DMS79 (cell line): ENCODE measurements around the gene MAP7.

Experiments used
- DNase-seq: peaks from one replicate; lab custom pipeline; 2025; lab: John Stamatoyannopoulos, UW

The MAP7 gene

DNA sequence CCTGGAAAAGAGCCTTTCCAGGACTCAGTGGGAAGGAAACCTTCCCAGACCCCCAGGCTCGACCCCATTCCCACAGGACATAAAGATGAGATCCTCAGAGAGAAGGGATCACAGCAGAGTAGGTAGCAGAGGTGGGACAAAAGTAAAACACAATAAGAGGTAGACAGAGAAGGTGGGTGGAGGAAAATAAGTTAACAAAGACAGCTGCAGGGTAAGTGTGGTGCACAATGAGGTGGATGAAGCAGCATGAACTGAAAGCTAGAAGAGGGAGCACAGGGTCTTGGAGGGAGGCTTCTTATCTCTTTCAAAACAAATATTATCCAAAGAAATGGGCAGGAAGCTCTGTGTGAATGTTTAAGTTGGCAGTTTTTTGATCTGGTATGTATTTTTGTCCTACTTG lies 14.0 kb upstream of the MAP7 start:
- no peak for DNase-seq

DNA sequence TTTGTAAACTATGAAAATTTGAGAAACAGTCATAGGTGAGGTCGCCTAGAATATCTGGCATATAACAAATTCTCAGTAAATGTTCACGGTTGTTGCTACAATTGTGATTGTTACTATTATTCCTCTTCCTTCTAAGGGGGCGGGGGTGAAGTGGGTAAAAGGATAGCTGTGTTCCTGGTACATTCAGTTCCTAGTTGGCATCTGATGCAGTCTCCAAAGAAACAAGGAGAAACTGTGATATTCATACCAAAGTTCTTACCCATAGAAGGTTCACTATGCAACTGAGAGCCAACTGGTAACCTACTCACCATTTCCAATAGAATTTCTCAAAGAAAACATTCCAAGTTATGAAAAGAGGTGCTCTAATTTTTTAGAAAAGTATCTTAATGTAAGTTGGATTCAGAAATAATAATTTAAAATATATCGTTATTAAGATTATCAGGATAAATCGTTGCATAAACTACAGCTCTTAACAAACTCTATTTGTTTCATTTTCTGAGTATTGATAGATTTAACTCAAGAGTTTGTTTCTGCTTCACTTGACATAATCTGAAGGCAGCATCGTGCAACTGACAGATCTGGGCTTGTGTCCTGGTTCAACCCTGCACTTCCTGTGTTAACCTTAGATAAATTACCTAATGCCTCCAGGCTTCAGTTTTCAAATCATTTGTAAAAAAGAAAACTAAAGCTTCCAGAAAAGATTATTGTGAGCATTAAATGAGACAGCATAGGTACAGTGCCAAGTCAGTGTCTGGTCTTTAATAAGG lies 13.3 kb upstream of the MAP7 start:
- no peak for DNase-seq

DNA sequence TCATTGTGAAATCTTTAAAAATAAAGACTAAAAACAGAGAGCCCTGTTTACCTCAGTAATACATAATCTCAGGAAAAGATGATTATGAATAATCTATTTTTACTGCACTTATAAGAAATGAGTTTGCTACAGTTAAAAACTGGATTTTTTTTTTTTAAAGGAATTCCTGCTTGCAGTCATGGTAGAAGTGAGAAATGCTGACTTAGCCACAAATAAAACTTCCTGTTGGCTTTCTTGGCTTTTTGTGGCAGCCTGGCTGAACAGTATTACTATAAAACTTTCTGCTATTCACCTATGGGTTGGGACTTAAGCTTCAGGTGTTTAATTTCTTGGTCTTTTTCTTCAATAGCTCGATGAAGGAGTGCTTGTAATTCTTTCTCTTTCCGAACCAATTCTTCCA lies 12.0 kb upstream of the MAP7 start:
- DNase-seq: no peak

DNA sequence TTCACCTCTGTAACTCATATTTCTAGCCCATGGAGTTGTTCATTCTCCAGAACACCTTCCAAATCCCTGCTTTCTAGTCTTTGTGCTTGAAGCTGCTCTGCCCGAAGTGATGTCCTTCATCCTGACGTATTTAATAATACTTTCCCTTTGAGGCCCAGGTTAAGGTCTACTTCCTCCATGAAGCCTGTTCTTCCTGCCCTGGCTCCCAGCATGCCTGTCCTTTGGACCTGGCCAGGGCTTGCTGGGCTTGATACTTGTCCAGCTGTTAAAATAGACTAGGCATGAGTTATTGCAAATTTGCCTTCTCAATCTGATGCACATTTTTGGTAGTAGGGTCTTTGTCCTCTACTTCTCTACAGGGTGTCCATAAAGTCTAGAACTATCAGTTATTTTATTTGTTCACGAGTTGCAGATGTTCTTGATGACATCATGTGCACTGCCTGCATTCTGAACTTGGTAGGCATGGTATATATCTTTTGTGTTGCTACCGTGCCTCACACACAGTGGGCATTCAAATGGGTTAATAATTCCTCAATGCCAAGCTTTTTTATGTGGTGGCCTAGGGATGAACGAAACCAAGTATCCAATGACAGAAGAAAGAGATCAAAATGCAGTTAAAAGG lies 3.1 kb upstream of the MAP7 start:
- no peak for DNase-seq

DNA sequence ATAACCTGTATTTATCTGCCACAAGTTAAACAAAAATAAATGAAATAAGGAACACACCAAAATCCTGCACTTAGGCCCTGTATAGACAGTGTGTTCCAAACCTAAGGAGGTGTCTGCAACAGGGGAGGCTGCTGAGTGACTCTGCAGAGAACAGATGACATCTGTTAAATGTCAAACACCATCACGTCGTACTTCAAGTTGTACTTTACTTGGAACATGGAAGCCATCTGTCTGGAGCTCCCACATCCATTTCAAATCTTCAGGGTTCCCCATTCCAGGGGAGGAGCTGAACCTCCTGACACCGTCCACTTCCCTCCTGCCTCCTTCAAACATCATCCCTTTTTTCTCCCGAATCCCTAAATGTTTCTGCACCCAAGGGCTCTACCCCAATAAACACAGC lies 1.8 kb upstream of the MAP7 start:
- no peak for DNase-seq

DNA sequence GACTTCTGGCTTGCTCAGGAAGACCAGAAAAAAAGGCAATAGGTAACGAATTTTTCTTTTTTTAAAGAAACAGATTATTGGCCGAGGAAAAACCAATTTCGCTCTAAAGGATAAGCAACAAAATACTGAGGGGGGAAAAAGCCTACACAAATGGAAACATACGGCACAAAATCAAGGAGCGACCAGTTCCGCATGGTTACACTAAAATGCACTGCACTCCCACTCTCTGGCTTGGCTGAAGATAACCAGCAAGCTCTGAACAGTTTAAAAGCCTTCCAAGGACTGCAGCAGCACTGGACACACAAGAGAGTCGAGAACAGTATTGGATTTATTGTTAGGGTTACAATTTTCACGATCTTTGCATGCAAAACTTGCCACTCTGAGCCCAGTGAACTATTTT lies 881 bp upstream of the MAP7 start:
- DNase-seq: no peak

DNA sequence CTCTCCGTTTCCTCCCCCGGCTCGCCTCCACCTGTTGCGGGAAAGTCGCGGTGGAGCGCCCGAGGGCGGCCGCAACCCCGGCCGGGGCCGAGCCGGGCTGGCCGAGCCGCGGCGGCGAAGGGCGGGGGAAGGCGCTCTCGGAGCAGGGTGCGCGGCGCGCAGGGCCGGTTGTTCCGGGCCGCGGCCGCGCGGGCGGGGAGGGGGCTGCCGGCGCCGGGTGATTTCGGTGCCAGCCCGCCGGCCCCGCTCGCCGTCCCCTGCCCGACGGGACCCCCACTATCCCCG lies 235 bp downstream of the MAP7 start:
- DNase-seq: no peak

DNA sequence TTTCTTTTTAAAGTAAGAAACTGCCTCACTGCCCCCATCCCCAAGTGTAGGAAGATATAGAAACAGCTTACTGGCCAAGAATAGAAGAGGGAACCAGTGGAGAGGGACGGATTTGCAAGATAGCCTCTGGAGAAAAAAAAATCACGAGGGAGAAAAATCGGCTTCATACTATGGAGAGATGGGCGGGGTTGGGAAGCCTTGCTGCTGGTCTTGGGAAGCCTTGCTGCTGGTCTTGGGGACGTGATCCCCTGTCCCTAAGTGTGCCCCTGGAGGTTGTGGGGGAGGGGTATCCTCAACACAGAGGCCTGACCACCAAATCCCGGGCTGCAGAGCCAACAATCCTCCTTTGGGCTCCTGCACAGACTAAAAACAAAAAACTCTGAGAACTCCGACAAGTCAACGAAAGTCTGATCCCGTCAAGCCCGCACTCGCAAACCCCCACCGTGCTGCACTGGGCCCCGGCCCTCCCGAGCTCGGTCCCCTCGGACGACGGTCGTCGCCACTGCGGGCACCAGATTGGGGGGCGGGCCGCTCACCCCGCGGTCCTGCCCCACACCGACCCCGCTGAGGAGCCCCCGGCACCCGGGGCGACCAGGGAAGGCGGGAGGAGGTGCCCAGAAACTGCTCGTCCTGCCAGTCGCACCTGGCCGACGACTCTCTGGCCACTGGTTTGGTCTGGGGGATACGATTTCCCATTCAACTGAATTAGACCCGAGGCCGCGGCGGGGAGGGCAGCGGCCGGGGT lies 750 bp downstream of the MAP7 start:
- DNase-seq: no peak

DNA sequence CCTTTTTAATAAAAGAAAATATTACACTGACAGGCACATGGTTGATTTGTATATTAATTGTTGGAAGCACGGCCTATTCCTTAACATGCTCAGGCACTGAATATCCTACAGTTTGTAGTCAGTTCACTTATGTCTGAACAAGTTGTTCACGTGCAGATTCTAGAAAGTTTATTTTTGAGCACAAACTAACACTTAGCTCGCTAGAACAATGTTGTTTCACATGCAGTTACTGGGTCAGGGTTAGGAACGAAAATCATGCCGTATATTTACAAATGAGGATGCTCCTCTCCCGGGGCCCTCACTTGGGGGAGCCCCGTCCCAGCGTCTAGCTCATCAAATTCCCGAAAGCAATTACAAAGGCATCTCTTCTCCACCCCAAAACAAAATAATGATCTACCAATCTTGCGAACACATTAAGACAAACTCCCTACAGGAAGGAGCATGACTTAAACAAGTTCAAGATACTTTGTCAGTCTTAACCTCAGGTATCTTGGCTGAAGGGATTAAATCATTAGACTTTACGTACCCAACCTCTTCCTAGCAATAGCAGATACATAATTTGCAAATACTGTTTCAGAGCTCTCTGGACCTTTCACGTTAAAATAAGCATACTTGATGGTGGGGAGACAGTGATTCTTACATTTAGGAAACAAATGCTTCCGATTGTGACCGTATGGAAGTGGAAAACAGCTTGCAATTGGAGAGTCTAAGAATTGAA lies 1.5 kb downstream of the MAP7 start:
- no peak for DNase-seq

DNA sequence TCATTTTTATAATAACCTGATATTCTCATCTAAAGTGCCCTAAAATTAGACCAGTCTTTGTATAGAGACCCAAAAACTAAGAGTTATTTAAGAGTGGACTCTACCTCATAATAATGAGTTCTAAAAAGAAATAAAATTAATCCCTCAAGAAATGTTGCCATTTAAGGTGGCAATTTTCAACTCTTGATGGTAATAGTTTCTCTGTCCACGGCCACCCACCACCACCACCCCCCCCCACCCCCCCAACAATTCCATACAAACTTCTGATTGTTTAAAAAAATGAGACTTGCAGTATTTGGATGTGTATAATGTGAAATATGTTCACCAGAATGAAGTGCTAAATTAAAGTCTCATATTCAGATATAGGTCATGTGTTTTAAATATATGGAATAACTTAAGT lies 2.4 kb downstream of the MAP7 start:
- DNase-seq: no peak

DNA sequence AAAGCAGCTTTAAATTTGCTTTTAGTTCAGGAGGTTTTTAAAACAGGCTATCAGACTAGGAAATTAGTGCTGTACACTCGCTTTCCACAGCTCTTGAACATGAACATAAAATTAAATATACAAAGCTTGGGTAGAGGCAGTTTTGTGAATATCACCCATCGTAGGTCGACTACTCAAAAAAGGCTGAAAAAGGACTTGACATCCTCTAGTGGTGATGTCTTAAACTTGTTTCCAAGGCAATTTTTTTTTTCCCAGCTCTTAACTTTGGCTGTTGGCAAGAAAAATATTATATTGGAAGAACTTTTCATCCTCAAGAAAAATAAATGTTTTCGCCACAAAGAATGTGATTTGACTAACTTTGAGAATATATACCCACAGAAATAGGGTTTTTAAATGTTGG lies 2.9 kb downstream of the MAP7 start:
- peak; percentile 28 for DNase-seq

DNA sequence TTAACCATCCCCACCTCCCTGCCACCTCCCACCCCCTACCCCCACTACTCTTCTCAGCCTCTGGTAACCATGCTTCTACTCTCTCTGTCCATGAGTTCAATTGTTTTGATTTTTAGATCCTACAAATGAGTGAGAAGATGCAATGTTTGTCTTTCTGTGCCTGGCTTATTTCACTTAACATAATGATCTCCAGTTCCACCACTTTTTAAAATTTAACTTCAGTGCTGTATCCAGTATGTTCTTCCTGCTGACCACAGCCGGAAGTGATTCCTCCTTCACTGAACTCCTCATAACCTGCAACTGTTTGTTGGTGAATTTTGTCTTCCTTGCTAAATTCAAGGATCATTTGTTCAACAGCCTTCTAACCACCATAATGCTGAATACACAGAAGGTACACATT lies 3.9 kb downstream of the MAP7 start:
- DNase-seq: no peak

DNA sequence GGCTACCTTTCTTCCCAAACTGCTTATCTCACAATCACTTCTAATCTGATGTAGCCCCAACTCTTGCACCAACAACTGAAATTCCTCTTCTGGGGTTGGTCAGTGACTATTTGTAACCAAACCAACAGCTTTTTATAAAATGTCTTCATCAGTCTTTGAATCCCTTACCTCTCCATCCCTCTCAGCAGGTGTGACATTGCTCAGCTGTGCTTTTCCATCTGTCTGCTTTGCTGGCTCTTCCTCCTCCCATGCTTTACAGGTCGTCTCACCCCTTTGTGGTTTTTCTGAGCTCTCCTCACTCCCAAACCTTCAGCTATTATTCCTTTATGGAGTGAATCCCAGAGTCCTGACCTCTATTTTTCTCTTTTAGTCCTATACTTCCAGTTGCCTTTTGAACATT lies 5.9 kb downstream of the MAP7 start:
- DNase-seq: no peak

DNA sequence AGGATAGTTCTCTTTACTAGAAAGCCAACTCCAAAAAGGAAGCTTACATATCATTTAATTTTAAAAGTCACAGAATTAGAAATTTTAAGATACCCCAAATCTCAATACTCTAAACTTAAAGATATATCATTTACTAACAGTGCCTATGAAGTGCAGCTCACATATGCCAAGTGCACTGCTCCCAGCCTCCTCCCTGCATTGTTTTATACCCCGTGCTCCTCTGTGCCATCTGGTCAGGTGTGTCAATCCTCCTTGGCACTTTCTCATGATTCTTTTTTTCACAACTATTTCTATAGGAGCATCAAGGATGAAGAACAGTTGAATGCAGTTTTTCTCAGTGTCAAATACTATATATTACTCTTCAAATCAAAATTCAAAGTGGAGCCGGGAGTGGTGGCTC lies 8.8 kb downstream of the MAP7 start:
- DNase-seq: no peak

DNA sequence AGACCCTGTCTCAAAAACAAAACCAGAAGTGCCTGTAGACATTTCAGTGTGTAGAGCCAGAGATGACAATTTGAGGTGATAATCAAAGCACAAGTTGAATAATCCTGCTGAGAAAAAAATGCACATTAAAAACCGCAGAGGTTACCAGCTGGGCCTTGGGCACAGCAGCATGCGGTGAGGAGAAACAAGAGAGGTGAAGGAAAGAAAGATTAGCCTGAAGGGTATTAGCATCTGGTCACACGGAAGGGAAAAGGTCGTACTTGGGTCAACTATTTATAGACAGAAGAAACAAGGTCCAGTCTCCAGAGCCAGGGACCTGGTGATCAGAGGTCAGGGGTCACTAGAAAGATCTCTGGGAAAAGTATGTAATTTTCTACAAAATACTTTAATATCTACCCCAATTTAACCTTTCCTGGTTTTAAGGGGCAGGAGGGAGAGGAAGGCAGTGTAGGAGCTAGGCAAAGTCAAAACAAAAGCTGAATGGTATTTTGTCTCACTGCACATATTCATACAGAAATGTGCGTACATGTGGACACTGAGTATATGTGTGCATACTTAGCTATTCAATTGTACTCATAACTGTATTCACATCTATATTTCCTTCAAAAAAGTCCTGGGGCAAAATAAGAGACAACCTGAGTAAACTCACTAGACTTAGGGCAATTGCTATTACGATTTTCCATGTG lies 10.1 kb downstream of the MAP7 start:
- no peak for DNase-seq

DNA sequence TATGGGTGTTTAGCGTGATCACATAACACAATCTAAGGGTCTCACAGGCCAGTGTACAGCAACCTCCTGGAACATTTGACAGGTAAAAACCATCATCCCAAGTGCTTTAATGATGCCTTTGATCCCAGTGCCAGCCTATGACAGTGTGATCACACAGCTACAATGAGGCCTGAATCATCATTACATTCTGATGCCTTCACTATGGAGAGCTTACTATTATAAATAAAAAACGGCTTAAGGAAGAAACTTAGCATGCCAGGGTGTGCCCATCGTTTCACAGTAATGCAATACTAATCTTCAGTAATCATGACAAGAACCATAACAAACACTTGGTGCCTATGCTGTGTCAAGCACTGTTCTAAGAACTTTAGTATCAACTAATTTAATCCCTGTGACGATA lies 11.4 kb downstream of the MAP7 start:
- DNase-seq: no peak

DNA sequence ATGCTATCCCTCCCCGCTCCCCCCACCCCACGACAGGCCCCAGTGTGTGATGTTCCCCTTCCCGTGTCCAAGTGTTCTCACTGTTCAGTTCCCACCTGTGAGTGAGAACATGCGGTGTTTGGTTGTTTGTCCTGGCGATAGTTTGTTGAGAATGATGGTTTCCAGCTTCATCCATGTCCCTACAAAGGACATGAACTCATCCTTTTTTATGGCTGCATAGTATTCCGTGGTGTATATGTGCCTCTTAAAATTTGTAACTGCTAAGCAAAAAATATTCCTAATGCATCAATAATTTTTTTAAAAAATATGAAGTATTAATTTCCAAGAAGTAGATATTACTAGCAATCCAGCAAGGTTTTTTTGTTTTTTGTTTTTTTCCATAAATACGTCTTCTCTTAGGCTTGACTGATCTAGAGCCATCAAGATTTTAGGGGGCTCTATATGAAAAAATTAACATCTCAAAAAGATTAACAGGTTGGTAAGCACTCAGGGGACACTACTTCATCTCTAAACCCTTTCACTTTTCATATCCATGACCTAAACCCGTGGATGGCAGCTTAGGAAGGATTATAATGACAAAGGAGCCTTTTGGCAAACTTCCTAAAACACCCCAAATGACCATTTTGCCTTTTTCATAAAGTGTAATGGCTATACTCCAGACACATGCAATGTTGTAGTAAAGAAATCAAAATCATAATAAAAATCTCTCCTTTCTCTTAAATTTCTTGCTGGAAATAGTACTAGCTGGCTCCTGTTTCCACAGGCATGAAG lies 14.2 kb downstream of the MAP7 start:
- DNase-seq: no peak

DNA sequence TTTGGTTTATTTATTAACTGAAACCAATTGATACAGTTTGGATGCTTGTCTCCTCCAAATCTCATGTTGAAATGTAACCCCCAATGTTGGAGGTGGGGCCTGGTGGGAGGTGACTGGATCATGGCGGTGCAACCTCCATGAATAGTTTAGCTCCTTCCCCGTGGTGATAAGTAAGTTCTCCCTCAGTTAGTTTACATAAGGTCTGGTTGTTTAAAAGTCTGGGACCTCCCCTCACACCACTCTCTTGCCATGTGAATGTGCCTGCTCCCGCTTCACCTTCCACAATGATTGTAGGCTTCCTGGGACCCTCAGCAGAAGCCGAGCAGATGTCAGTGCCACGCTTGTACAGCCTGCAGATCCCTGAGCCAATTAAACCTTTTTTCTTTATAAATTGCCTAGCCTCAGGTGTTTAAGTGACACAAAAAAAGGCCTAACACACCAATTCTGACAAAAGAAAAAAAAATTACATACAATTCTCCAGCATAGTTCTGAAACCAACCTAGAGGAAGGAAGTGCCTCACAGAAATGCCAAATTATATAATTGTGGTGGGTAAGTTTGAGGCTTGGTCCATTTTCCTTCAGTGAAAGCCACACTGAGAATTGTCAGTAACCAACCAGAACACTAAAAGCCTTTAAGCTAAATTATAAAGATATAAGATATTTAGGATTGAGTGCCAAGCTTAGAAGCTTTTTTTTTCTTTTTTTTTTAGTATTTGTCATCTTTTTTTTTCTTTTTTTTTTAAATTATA lies 15.0 kb downstream of the MAP7 start:
- DNase-seq: no peak

DNA sequence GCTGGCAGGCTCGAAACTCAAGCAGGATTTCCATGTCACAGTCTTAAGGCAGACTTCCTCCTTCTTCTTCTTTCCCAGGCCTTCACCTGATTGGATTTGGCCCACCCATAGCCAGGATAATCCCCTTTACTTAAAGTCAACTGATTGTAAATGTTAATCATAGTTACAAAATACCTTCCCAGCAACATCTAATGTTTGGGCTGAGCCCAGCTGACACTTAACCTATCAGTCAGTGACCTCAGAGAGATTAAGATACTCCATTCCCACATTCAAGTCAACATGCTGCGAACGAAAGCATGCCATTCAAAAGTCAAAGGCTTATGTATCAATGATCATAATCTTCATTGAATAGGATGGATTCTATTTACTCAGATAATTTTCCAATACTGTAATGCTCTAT lies 16.0 kb downstream of the MAP7 start:
- DNase-seq: no peak

DNA sequence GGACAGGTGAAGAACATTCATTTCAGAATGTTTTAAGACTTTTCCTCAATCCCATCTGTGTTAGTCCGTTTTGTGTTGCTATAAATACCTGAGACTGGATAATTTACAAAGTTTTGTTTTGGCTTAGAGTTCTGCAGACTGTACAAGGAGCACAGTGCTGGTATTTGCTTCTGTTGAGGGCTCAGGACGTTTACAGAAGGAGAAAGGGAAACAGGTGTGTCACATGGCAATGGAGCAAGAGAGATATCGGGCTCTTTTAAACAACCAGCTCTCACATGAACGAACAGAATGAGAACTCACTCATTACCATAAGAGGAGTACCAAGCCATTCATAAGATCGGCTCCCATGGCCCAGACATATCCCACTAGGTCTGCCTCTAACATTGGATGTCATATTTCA lies 16.7 kb downstream of the MAP7 start:
- no peak for DNase-seq

DNA sequence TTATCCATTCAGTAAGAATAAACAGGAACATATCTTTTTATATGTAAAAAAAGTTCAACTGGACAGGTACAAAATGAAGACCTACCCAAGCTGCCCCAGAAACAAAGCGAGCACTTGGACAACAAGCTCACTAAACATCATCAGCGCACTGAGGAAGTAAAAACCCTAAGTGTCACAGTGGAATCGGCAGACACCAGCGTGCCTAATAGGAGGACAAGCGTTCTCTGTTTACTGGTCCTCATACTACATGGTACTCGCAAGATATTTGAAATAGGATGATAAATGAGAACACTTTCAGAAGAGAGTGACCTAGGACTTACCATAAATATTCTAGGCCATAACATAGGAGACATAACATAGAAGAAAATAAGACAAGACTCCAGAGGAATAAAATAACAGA lies 18.2 kb downstream of the MAP7 start:
- no peak for DNase-seq
